HG02642 (cell line): Measurements from ENCODE around the gene ARL15.

Source experiments
- ATAC-seq: cut with Tn5 transposase; IDR thresholded peaks from one replicate; pipeline ENCODE4 v1.9.1; 2021; ENCODE audit warnings: mild to moderate bottlenecking; ENCODE audit not compliant: unreplicated experiment, poor library complexity

ARL15 gene

DNA sequence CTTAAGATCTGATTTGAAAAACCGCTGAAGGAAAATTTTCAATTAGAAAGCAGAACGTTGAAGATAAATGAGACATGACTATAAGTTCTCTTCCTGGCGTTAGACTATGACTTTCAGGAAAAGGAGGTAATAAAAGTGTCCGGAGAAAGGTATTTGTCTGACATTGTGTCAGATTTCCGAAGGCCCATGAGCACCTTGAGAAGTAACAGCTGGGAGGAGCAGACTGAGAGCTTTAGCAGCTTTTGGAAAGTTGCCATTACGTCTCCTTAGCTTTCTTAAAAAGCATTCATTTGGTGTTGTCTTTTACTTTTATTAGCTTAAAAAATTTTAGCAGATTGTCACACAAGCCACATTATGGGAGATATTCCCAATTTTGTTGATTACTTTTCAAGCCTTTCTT is 386.4 kb downstream of the ARL15 start:
- no peak for ATAC-seq

DNA sequence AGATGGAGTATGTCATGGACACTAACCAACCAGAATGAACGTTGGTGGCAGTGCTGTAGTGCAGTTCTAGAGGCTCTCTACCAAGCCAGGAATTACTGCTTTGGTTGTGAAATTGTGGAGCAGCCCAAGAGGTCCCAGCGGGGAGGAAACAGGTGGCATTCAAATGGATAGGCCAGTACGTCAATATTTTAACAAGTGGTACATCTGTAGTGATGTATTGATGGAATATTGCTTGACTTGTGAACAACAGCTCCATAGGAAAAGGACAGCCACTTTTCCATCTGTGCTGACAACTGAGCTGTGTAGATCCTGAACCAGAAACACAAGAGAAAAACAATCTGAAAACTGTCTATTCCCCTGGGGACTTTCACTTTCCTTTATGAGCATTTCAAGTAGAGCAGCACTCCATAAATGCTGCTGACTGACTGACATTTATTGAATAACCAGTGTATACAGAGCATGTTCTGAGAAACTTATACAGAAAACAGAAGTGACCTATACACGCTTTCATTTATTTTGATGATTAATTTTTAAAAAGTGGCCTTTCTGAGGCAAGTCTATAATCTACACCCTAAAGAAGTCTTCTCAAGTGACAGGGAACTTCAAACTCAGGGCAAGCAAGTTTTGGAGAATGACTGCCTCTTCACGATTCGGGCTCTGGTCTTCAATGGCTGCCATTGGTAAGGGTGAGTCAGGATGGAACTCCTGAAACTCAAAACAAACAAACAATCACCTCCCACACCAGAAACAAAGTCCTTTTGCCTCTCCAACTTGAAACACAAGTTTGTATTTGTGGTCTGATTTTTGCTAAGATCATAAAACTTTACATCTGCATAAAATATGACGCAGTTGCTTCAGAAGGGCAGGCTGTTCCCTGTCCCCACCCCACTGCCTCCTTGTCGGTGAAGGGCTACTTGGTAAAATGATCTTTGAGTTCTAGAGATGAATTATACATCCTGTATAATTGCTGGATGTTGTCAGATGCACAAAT is 387.6 kb downstream of the ARL15 start:
- ATAC-seq, result no peak

DNA sequence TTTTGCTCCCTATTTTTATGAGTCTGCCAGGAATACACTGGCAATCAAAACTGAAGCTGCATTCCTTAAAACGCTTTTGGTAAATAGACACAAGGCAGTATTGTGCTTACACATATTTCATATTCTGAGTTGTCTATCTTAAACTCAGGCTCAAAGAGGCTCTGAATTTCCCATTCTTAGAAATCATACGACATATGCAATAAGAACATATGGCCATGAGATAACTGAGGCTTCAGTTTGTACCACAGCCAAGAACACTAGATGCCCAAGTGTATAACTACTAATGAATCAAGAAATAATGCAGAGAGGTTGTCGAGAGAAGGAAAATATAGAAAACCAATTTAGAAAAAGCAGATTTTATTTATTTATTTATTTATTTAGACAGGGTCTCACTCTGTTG is 392.5 kb downstream of the ARL15 start:
- ATAC-seq, result no peak

DNA sequence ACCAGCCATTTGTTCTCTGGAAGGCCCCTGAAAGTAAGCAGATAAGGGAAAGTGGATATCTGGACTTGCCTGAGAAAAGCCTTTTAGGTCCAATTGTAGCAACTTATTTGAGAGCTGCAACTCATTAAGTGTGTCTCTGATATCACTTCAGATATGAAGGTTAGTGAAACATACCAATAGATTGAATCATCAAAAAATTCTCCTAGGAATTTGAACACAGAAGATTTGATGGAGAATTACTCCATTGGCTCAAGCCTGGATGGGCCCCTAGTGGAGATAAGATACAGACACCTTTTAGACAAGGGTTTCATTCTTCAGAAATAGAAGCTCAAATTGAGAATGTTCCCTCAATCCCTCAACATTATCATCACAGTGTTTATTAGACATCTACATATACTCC is 393.3 kb downstream of the ARL15 start:
- ATAC-seq, result no peak

DNA sequence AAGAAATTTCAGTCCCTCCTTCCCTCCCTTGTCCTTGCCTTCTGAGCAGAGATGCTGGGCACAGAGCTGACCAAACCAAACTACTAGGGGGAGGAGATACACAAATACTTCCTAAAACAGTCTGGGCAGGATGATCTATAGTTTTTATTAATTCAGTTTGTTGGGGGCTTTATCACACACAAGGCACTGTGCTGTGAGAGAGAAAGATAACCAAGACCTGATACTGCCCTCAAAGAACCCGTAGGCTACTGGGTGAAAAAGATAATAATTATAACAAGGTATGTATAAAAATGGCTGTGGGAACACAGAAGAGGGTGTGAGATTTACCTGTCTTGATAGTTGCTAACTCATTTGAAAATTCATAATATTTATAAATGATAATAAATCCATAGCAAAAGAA is 395.3 kb downstream of the ARL15 start:
- no peak for ATAC-seq

DNA sequence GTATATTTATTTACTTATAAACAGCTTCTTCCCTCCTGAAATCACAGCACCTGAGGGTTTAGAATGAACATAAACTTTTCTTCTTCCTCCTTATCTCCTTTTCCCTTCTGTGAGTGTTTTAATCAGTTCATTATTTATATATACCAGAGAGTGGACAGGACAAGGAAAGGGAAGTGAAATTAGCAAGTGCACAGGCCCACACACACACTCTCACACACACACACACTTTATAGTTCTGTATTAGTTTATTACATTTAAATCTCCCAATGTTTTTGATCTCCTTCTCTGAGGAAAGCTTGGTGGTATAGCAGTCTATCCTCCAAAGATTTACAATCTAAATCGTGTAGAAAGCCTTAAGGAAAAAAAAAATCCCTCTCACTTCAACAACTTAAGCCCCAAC is 396.4 kb downstream of the ARL15 start:
- no peak for ATAC-seq

DNA sequence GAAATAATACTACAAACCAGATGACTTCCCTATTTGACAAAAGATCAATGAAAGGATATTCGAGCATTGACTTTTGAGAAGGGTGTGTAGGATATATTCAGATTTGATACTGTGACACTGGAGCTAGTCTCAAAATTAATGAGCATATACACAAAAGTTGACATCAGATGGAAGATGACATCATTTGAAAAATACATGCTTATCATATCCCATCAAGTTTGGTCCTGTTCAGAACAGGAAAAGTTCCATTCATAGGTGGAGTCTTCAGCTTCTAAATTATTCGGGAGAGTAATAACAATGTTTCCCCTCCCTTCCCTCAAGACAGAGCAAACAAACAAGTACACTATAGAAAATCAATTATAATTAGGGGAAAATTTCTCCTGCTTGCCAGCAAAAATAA is 401.6 kb downstream of the ARL15 start:
- ATAC-seq, result no peak

DNA sequence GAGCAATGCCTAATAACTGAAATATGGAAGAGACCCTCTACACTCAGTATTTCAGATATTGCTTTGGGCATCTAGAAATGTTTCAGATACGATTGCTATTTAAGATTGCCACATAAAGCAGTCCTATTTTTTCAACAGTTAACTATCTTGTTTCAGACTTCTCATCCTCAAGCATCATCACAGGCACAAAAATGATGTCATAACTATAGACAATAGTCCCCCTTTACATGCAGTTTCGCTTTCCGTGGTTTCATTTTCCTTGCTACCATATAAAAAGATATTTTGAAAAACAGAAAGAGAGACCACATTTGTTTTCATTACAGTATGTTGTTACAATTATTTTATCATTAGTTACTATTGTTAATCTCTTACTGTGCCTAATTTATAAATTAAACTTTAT is 402.5 kb downstream of the ARL15 start:
- ATAC-seq, result no peak

DNA sequence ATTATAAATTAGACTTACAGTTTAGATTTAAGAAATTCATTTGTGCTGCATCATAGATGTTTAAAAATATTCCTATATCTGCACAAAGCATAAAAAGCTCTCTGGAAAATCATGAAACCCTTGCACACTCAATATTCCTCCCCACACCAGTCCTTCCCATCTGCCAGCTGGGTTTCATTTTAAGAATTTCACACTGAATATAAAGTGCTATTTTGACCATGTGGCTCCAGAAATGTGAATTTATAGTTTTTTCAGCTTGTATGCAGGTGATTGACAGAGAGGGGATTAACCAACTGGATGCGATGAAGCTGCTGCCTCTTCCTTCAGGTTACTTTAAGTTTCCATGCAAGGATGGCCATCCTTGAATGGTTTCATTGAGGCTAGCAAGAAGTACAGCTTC is 403.6 kb downstream of the ARL15 start:
- no peak for ATAC-seq

DNA sequence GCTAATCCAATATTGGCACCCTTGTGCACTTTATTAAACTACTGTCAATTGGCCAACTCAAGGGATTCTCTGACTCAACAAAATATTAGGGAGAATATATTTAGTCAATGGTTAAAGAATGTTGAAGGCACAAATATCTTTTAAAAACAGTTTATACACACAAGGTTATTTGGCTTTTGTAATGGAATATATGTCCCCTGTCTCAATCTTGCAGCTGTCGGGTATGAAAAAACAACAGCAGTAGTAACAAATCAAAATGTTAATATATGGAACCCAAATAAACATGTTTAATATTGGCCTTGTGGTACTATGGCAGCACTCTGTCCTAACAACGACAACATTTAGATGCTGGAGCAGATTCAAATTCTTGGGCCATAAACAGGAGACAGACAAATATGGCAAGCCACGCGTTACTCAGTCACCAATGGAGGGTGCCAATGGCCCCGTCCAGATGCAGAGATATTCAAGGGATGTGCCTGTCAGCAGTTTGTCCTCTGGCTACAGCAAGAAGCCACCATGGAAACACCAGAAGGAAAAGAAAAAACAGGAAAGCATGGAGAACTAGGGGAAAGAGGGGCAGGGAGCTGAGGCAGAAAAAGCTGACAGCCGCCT is 408.0 kb downstream of the ARL15 start:
- no peak for ATAC-seq

DNA sequence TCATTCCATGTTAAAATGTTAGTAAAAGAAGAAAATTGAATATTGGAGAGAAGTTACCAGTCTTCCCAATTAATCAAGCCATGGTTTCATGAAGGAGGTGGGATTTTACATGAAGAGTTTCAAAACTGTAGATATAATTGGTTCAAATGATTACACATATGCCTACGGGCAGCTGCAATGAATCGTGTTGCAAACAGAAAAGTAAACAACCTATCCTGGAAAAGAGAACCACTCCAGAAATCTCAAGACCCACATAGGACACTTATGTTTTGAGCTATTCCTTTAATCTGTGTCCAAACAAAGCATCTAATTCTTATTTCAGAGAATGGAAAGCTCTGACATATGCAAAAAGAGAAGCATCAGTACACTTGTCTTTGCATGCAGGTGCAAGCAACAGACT is 409.7 kb downstream of the ARL15 start:
- no peak for ATAC-seq

DNA sequence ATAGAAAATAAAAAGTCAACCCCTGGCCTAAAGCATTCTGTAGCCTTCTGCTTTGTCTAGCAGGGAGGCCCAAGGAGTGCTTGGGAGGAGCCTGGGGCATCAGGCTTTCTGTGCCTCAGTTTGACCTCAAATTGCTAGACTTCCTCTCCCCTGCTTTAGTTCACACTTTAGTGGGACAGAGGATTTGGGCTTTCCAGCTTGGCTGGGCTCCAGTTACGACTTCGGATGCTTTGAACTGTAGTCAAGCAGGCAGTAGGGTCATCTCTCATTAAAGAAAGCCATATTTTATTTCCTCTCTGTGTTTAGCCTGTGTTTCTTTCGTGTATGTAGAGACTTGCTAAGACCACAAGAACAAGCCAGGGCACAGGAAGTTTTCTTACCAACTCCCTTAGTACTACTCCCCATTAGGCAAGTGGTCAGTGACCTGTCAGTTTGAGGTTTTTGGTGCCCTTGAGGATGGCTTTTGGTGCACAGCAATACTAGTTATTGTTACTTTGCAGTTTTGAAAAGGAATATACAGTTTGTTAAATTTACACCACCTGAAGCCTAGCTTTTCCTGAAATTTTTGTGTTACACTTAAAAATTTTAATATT is 415.2 kb downstream of the ARL15 start:
- no peak for ATAC-seq

DNA sequence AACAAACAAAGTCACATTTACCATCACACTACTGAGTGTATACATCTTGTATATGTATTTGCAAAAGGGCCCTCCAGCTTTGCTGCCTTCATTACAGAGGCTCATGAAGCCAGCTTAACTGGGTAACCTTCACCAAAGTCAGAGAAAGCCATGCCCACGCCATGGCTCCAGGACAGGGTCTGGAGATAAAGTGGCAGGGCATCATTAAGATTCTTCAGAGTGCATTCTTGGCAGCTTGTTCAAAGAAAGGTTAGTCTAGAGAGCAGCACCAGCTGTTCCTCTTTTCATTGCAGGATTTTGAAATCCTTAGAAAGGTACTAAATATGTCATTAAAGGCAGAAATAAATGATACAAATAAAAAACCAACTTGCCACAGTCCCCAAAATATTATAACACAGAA is 416.7 kb downstream of the ARL15 start:
- ATAC-seq, result no peak

DNA sequence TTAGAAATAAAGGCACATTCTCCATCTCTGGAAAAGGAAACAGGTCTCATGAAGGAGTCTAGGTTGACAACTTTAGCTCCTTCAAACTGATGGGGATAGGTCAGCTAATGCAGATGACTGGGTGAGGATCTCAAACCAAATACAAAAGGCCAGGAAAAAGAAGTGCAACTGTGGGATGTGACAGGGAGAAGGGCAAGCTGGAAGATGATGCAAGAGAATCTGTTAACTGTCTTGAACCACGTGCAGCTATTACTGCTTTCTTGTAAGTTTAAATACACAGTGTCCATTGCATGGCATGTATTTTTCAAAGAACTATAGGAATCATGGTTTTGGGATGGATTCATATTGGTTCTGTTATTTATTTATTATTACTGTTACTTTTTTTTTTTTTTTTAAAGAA is 418.1 kb downstream of the ARL15 start:
- ATAC-seq, result no peak

DNA sequence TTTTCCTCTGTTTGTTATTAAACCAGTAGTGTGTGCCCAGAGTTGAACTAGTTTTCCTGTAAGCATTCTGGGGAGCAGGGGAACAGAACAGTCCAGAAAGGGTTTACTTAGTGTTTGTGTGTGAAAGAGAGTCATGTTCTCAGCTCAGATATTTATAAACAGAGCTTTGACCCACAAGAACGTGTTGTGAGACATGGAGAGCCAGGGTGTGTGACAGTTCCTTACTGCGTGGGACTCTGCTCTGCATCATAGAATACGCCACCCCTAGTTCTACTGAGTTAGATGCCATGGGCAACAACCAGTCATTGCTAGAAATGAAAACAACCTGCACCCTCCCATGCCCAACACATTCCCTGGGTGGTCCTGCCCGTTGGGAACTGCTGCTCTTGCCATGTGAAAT is 419.2 kb downstream of the ARL15 start:
- no peak for ATAC-seq

DNA sequence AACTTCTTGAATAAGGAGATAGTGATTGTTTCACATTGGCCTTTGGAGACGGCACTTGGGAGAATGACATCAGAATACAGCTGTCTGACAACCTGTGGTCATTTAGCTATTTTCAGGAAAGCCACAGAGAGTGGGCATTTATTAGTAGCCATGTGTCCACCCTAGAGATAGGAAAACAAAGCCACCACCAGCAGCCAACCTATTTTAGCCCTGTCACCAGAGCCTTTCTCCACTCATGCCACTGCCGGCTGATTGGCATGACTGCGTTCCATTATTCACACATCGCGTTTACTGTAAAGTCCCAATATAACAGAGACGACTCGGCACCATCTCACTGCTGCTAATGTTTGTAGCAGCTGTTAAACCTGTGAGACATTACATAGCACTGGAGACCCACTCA is 419.9 kb downstream of the ARL15 start:
- ATAC-seq, result no peak

DNA sequence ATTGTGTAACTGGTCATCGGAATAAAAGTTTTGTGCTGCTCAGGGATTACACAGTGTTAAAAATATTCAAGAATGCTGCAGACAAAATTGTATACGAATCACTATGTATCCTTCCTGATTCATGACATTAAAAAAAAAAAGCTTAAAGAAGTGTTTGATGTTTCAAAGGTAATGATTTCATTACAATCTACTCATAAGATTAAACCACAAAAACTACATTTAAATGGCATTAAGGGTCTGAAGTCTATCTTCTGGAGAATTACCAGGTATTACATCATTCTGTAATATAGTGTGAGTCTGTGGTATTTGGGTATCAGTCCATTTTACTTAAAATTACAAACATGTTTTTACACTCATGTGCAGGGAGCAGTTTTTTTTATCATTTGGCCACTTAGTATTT is 425.5 kb downstream of the ARL15 start:
- no peak for ATAC-seq

DNA sequence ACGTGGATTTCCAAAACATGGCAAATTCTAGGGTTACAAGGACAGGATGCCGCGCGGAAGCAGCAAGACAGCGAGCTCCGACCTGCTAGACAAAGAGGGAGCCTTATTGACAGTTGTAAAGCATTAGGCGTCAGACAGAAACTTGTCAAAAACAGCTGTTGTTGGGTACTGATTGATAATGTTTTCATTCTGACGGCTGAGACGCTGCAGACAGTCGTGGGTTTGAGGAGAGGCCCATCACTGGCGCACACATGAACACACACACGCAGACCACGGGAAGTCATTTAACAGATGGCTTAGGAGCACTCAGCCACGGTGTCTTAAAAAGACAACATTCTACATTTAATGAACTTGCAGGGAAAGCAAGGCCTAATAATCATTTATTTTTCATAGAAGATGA is 426.0 kb downstream of the ARL15 start:
- ATAC-seq, result no peak

DNA sequence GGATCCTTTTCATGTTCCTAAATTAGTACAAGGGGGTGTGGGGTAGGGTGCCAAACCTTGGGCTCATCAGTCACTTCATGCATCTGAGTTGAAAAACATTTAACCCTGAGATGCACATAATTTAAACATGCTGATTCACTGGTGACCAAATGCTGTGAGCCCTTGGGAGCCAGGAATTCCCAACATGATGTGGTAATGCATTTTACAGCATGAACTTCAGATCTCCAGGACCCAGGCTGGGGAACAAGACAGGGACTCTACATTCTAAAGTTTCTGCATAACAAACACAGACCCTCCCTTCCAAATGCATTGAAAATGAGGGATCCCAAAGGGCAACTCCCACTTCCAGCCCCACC is 427.7 kb downstream of the ARL15 start:
- no peak for ATAC-seq

DNA sequence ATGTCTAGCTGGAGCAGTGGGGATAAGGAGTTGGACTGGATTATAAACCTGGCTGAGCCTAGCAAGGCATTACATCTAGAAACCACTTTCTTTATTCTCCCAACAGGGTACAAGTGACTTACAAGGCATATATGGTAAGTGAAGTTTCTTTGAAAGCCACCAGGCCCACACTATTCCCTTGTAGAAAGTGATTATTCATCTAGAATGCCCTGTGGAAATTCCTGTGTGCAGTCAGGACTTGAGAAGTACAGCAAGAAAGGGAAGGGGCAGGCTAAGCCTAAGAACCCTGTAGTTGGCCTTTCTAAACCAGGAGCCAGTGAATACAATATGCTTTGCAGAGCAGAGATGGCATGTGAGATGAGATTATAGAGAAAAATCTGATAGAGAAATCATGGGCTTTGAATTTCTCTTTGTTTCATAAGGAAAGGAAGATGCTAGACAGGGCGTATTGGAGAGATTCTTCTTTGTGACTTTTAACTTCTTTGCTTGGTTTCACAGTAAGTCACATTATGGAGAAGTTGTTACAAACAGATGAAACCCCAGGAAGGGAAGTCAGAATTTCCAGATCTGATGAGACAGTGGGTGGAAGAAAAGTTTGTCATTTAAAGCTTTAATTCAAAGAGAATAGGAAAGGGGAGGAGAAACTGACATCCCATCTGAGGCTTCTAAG is 428.2 kb downstream of the ARL15 start:
- no peak for ATAC-seq

DNA sequence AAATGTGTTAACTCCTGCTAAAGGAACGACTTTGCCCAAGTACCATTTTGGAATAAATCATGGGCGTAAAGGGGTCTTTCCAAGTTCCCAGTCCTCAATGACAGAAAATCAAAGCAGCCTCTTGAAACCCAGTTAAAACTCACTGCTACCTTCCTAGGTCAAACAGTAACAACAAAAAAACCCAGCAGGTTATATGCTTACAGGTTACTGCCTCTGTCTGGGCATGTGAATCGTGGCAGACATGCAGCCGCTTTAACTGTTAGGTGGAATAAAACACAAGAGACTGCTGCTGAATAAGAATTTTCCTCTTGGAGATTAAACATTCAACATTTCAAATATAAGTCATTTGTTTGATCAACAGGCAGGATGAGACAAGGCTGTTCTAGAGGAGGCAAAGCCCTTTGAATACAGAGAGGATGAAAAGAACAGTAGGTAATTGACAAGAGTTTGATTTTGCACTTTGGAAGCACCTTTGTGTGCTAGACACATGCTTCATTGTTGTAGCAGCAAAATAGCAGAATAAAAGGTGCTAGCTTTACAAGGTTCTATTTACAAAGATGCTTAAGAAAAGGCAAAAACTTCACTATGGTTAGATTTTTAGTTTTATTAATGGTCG is 430.6 kb downstream of the ARL15 start:
- no peak for ATAC-seq
